ENCODE results near the gene METTL18.

METTL18 gene

GRCh38 chr1:169784102-169784501 lies 10.6 kb downstream of the METTL18 start:
- no peak for DNase-seq

GRCh38 chr1:169782596-169782995 lies 12.1 kb downstream of the METTL18 start:
- DNase-seq, result no peak

GRCh38 chr1:169779970-169780369 lies 14.7 kb downstream of the METTL18 start:
- DNase-seq, result no peak

GRCh38 chr1:169779150-169779549 lies 15.6 kb downstream of the METTL18 start:
- DNase-seq, result no peak

- DNase-seq, result no peak
These were observed 18.3 kb downstream of the METTL18 start for GRCh38 chr1:169776440-169776839.

- DNase-seq, result no peak
These were observed 26.5 kb downstream of the METTL18 start for GRCh38 chr1:169768161-169768560.

- no peak for DNase-seq
These were observed 29.0 kb downstream of the METTL18 start for GRCh38 chr1:169765580-169766331.

GRCh38 chr1:169764919-169765318 lies 29.8 kb downstream of the METTL18 start:
- no peak for DNase-seq

GRCh38 chr1:169762699-169763098 lies 32.0 kb downstream of the METTL18 start:
- no peak for DNase-seq

- DNase-seq, result no peak
These were observed 35.7 kb downstream of the METTL18 start for GRCh38 chr1:169759038-169759437.

- DNase-seq, result no peak
These were observed 41.2 kb downstream of the METTL18 start for GRCh38 chr1:169753549-169753948.

- no peak for DNase-seq
These were observed 44.7 kb downstream of the METTL18 start for GRCh38 chr1:169750041-169750440.

GRCh38 chr1:169746550-169746949 lies 48.2 kb downstream of the METTL18 start:
- DNase-seq, result no peak

- DNase-seq, result no peak
These were observed 49.5 kb downstream of the METTL18 start for GRCh38 chr1:169745015-169745861.

Measured in CD4-positive, alpha-beta T cell treated with Interleukin-17A for 1 hour (primary cell).